KG1 (cell line): ENCODE data around the gene CYP11A1.
A peak's percentile ranks its signal among the peaks of the same experiment; 100 is the strongest.
"Not testable (repeated sequence)": the region's sequence is repeated elsewhere in the genome, so short reads cannot be mapped to it uniquely, and the experiment has no call there.

Source experiments
- DNase-seq: peaks from one replicate; lab custom pipeline; 2025; lab: John Stamatoyannopoulos, UW

The CYP11A1 gene

GRCh38 chr15:74400915-74401757 lies 33.7 kb upstream of the CYP11A1 start:
- no peak for DNase-seq

GRCh38 chr15:74400313-74400860 lies 32.9 kb upstream of the CYP11A1 start:
- DNase-seq, result no peak

GRCh38 chr15:74399511-74400312 lies 32.3 kb upstream of the CYP11A1 start:
- peak; percentile 49 for DNase-seq

- no peak for DNase-seq
Observed at GRCh38 chr15:74399100-74399499, 31.7 kb upstream of the CYP11A1 start.

DNA sequence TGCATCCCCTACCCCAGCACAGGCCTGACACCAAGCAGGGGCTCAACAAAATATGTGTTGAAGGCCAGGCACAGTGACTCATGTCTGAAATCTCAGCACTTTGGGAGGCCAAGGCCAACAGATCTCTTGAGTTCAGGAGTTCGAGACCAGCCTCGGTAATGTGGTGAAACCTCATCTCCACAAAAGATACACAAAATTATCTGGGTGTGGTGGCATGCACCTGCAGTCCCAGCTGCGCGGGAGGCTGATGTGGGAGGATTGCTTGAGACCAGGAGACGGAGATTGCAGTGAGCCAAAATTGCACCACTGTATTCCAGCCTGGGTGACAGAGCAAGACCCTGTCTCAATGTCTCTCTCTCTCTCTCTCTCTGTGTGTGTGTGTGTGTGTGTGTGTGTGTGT lies 30.7 kb upstream of the CYP11A1 start:
- no peak for DNase-seq

DNA sequence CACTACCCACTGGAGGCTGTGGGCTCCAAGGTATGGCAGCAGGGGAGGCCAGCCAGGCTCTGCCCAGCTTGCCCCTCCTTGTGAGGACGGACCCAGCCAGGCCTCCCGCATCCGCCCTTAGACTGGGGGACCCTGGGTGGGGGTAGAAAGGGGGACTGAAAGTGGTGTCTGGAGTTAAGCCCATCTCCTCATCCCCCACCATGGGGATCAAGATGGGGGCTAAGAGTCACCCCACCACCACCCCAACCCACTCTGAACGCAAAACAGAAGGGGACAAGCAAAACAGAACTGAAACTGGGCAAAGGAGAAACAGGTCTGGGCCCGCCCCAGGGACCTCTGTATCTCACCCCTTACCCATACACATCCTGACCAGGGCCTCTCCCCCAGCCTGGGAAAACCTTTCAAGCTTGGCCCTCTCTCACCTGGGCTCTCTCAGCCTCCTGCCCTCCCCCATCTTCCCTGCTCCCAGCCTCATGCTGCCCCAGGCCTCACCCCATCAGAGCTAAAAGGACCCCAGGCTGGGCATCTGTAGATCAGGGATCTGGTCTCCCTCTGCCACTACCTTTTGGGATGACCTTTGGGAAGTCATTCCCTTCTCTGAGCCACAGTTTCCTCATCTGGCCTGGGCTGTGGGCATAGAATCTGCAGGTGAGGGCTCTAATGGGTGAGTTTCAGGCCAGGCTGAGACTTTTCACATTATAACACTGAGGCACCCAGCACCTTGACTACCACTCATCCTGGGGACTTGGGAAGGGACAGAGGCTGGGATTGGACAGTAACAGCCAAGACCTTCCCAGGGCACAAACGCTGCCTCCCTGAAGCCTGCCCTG lies 30.0 kb upstream of the CYP11A1 start:
- no peak for DNase-seq

DNA sequence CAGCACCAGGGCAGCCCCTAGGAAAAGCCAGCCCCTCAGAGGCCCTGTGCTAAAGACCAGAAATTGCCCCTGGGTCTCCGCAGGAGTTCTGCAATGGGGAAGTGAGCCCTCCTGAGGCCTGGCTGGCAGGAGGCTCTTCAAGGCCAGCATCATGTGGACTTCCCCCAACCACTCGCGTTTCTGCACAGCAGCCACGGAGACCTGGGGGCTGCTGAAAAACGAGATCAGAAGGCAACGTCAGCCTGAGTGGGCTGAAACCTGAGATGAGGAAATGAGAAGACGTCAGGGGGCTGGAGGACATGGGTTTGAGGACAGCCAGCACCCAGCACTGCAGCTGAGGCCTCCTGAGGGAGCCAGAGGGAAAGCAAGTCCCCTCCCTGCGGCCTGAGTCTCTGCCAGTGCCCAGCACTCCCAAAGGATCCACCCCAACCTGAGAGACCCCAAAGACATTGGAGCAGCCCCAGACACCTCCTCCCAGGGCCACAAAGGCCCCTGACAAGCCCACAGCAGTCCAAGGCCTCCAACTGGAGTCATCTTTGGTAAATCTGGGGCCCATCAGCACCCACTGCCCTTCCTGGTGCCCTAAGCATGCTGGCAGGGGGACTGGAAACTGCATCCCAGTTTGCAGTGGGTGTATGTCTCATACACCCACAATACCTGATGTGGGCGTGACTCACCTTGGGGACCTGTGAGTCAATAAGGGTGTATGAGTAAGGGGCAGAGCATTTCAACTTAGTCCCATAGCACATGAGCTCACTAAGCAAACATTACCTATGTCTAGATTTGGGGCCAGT lies 29.2 kb upstream of the CYP11A1 start:
- DNase-seq, result no peak

GRCh38 chr15:74396146-74396438 lies 28.6 kb upstream of the CYP11A1 start:
- DNase-seq, result no peak

GRCh38 chr15:74395319-74396145 lies 28.1 kb upstream of the CYP11A1 start:
- no peak for DNase-seq

- DNase-seq, result no peak
Observed at GRCh38 chr15:74394090-74394846, 26.8 kb upstream of the CYP11A1 start.

GRCh38 chr15:74393423-74393822 lies 26.0 kb upstream of the CYP11A1 start:
- DNase-seq, result no peak

- no peak for DNase-seq
Observed at GRCh38 chr15:74392902-74393301, 25.5 kb upstream of the CYP11A1 start.

- no peak for DNase-seq
Observed at GRCh38 chr15:74392451-74392830, 25.0 kb upstream of the CYP11A1 start.

GRCh38 chr15:74391582-74392450 lies 24.4 kb upstream of the CYP11A1 start:
- no peak for DNase-seq

- no peak for DNase-seq
Observed at GRCh38 chr15:74390647-74391288, 23.3 kb upstream of the CYP11A1 start.

DNA sequence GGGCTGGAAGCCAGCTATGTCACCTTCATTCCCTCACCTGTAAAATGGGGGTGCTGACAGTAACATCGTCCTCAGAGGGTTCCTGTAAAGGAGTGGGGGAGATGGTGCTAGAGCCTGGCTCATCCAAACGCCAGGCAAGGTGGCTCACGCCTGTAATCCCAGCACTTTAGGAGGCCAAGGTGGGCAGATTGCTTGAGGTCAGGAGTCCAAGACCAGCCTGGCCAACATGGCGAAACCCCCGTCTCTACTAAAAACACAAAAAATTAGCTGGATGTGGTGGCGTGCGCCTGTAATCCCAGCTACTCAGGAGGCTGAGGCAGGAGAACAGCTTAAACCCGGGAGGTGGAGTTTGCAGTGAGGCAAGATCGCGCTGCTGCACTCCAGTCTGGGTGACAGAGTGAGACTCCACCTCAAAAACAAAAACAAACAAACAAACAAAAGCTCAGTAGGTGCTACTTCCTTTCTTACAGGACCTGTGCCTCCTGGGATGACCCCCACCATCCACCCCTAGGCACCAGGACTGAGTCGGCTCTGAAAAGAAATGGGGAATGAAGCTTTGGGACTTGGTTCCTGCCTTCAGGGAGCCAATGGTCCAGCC lies 22.7 kb upstream of the CYP11A1 start:
- not testable (repeated sequence) for DNase-seq

- DNase-seq, result peak; percentile 58
Observed at GRCh38 chr15:74389241-74390048, 22.0 kb upstream of the CYP11A1 start.
